ENCODE measurements around the gene TGFB2.

- TF ChIP-seq CTCF (IDR thresholded peaks at IDR 0.05) (no peak), POLR2A (IDR thresholded peaks at IDR 0.05) (no peak)
These were observed 130.1 kb downstream of the TGFB2 start for GRCh38 chr1:218475275-218475674.
